Calu3 (cell line): ENCODE data around the gene RUNX2. TPM values are rescaled to one million over a fixed set of nuclear protein-coding genes. Genes with fewer than 3 reads are reported as not detected.

ENCODE experiments used
- BruUV-seq: library from RNA; stranded (reverse); fragments of 400-500 nt; replicated peaks from 2 replicates; lab custom pipeline; 2021; lab: Mats Ljungman, UMichigan
- CTCF ChIA-PET: fragments of 300-600 bp; sonication (Branson Sonifier 250); formaldehyde crosslinking; loops from one replicate; lab custom pipeline; 2022; ENCODE audit warnings: antibody characterized with exemption; lab: Charles Lee
- DNase-seq: peaks from one replicate; pipeline ENCODE4 v3.0.0; 2022
- H3K27ac Mint-ChIP-seq: one replicate; pipeline ENCODE4 v1.8.0; 2022; ENCODE audit warnings: mixed read lengths; ENCODE audit not compliant: unreplicated experiment
- H3K27me3 Mint-ChIP-seq: one replicate; pipeline ENCODE4 v1.8.0; 2022; ENCODE audit warnings: mixed read lengths; ENCODE audit not compliant: unreplicated experiment
- H3K36me3 Mint-ChIP-seq: one replicate; pipeline ENCODE4 v1.8.0; 2022; ENCODE audit warnings: mild to moderate bottlenecking, moderate library complexity, mixed read lengths; ENCODE audit not compliant: insufficient read depth, unreplicated experiment
- H3K4me1 Mint-ChIP-seq: one replicate; pipeline ENCODE4 v1.8.0; 2022; ENCODE audit warnings: mild to moderate bottlenecking, low read depth, mixed read lengths; ENCODE audit not compliant: unreplicated experiment
- H3K4me3 Mint-ChIP-seq: one replicate; pipeline ENCODE4 v1.8.0; 2022; ENCODE audit warnings: mild to moderate bottlenecking, low read depth, moderate library complexity, mixed read lengths; ENCODE audit not compliant: unreplicated experiment
- H3K9me3 Mint-ChIP-seq: one replicate; pipeline ENCODE4 v1.8.0; 2022; ENCODE audit warnings: low read depth, mixed read lengths; ENCODE audit not compliant: unreplicated experiment
- intact Hi-C: fragments of 100-400 bp; cut with micrococcal nuclease; formaldehyde crosslinking; loops from one replicate; pipeline ENCODE4 v1.10.0; 2022; ENCODE audit not compliant: unreplicated experiment
- total RNA-seq: library from RNA; stranded (reverse); gene quantifications from 2 replicates; pipeline ENCODE4 v1.2.3, GENCODE V29; 2022
- TF ChIP-seq, protein P1 (sequence below): fragments of 200-600 bp; IDR thresholded peaks from one replicate; pipeline ENCODE4 v1.8.0; 2022; ENCODE audit warnings: antibody characterized with exemption; ENCODE audit not compliant: unreplicated experiment

RUNX2 gene
- total RNA-seq, 1 experiment from 2014 or later = 0.54 TPM

DNA sequence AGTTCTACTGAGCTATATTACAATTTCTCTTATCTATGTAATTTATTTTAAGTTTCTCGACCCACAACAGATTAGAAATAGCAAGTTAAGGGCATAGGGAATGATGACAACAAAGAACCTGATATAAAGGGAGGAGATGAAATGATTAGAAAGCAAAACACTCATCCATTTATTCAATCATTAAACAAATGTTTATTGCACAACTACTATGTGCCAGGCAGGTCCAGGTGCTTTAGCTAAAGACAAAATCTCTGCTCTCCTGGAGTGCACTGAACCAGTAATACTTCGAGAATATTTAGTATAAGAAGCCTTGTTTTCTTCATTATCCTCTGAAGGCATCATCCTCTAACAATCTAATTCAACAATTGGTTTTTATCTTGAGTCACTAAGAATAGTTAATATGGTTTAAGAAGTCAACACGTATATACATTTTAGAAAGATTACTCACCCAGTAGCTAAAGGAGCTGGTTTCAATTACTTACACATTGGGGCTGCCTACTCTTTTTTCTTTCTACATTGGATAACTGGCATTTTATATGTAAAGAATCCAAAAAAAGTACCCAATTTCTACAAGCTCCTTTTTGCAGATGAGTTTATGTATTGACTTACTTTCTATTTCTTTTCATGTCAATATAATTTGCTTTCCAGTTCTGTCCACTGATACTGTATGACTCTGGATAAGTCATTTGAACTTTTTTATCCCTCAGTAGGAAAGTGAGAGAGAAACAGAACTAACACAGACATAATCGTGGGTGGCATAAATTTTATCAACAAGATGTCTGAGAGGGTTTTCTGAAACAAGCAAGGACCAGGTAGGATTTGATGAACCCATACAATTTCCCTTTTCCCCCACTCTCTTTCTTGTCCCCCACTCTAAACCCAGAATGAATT, 375.0 kb downstream of the RUNX2 start:
- BruUV-seq = no TSS peak
- TF ChIP-seq, protein P1, sequence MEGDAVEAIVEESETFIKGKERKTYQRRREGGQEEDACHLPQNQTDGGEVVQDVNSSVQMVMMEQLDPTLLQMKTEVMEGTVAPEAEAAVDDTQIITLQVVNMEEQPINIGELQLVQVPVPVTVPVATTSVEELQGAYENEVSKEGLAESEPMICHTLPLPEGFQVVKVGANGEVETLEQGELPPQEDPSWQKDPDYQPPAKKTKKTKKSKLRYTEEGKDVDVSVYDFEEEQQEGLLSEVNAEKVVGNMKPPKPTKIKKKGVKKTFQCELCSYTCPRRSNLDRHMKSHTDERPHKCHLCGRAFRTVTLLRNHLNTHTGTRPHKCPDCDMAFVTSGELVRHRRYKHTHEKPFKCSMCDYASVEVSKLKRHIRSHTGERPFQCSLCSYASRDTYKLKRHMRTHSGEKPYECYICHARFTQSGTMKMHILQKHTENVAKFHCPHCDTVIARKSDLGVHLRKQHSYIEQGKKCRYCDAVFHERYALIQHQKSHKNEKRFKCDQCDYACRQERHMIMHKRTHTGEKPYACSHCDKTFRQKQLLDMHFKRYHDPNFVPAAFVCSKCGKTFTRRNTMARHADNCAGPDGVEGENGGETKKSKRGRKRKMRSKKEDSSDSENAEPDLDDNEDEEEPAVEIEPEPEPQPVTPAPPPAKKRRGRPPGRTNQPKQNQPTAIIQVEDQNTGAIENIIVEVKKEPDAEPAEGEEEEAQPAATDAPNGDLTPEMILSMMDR = no peak
- no peaks in the 10 kb centered on the region for H3K27me3 Mint-ChIP-seq
- H3K36me3 Mint-ChIP-seq = no peaks in the 10 kb centered on the region
- no peaks in the 10 kb centered on the region for H3K9me3 Mint-ChIP-seq
- H3K4me1 Mint-ChIP-seq = no peaks in the 10 kb centered on the region
- no peak overlapping the region for H3K27ac Mint-ChIP-seq
- no peak overlapping the region for H3K4me3 Mint-ChIP-seq
- no peak for DNase-seq
- intact Hi-C loops = no loop called here
- CTCF ChIA-PET = interaction anchor here (0.6 to 1.2 kb wide), 3 partner anchors 12 to 32 kb away, joined by 3 read pairs; no protein-coding TSS in a partner anchor

DNA sequence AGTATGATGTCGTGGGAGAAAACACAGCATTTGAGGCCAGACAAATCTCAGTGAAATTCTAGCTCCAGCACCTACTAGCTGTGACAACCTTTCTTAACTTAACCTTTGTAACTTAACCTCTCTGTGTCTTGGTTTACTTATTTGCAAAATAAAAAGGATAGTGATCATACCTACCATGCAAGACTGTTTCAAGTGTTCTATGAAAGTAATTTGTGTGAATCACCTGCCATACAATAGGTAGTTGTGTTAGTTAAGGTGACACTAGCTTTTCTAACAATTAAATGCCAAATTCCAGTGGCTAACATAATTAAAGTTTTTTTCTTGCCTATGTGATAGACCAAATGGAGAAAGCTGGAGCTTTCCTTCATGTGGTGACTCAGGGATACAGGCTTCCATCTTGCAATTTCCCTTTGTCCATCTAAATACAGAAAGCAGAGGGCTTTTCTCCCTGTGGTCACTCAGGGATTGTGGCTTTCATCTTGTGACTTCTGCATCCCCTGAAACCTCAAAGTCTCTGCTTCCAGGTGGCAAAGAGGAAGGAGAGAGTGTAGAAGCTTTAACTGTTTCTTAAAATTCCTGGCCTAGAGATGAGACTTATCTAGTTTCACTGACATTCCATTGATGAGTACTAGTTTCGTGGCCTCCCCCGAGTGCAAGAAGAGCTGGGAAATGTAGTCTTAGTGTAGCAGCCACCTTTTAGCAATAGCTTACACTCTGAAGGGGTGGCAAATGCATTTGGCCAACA, 376.1 kb downstream of the RUNX2 start:
- intact Hi-C loops = no loop called here
- CTCF ChIA-PET = interaction anchor here (1.7 kb wide), 1 partner anchor 10 kb away, joined by 6 read pairs; no protein-coding TSS in a partner anchor
- Mint-ChIP-seq H3K4me3 (no peak overlapping the region), H3K4me1 (no peaks in the 10 kb centered on the region), H3K36me3 (no peaks in the 10 kb centered on the region), H3K27ac (no peak overlapping the region), H3K9me3 (no peaks in the 10 kb centered on the region), H3K27me3 (no peaks in the 10 kb centered on the region)
- DNase-seq = no peak
- TF ChIP-seq, protein P1 = no peak
- no TSS peak for BruUV-seq

DNA sequence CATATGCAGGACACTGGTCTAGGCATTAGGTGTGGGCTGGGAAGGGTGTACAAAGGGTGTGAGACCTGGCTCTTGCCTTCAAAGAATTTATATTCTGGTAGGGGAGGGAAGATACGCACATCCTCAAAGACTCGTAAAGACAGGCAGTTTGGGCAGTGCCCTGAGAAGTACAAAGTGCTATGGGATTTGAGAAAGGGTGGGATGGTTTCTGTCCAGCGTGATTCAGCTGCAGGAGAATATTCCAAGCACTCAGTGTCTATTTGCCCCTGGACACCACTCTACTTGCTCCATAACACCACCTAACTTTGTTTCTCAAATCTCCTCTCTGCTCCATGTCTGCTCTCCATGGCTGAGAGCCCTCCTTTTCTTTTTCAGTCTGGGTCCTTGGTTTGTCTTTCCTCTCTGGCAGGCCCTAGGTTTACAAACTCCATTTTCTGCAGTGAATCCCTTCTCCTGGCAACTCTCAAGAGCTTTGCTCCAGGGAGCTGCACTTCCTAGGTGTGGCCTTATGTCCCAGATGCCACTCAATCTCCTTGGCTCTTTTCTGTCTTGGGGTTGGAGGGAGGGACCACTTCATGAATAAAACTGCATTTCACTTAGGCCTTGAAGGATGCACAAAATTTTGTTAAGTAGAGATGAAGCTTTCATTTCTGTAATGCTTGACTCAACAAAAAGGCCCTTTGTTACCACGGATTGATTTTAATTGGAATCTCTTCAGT, 377.2 kb downstream of the RUNX2 start:
- H3K27me3 Mint-ChIP-seq = no peaks in the 10 kb centered on the region
- BruUV-seq = no TSS peak
- no peak overlapping the region for H3K4me3 Mint-ChIP-seq
- H3K36me3 Mint-ChIP-seq = no peaks in the 10 kb centered on the region
- CTCF ChIA-PET = interaction anchor here (1.7 kb wide), 1 partner anchor 9 kb away, joined by 6 read pairs; no protein-coding TSS in a partner anchor
- no peaks in the 10 kb centered on the region for H3K9me3 Mint-ChIP-seq
- intact Hi-C loops = no loop called here
- DNase-seq = no peak
- TF ChIP-seq, protein P1 = no peak
- H3K27ac Mint-ChIP-seq = no peak overlapping the region
- H3K4me1 Mint-ChIP-seq = peaks cover 2% of the 10 kb centered on the region

DNA sequence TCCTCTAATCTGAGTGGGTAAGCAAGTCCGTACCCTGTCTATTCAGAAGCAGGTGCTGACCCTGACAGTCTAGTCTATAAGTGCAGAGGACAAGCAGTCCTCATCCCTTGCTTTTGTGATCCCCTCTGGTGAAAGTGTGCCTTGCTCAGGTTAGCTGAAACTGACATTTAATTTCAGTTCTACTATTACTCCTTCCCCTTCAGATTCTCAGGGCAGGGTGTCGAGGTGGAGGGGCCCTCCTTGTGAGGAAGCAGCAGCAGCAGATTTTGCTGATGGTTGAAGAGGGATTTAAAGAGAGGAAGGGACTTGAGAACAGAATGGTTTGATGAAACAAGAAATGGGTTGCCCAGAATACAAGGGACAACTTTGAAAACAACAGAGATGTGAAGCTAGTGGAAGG, 378.2 kb downstream of the RUNX2 start:
- peaks cover 8% of the 10 kb centered on the region for H3K4me1 Mint-ChIP-seq
- no peak overlapping the region for H3K4me3 Mint-ChIP-seq
- BruUV-seq = no TSS peak
- TF ChIP-seq, protein P1 = no peak
- CTCF ChIA-PET = interaction anchor here (1.6 kb wide), 1 partner anchor 182 kb away, joined by 3 read pairs; no protein-coding TSS in a partner anchor
- no peaks in the 10 kb centered on the region for H3K9me3 Mint-ChIP-seq
- DNase-seq = no peak
- intact Hi-C loops = no loop called here
- no peak overlapping the region for H3K27ac Mint-ChIP-seq
- H3K36me3 Mint-ChIP-seq = no peaks in the 10 kb centered on the region
- no peaks in the 10 kb centered on the region for H3K27me3 Mint-ChIP-seq
